Testis (tissue), 2 donors: ENCODE data around the gene PNCK.

Source experiments
- POLR2A ChIP-seq: fragments of 450-650 bp; IDR thresholded peaks from one replicate; pipeline ENCODE4 v1.6.1; 2017; ENCODE audit warnings: antibody characterized with exemption, mild to moderate bottlenecking, moderate library complexity
- TF ChIP-seq, protein P1 (sequence below), 3 experiments: fragments of 450-650 bp in 2 of 3; fragments of 200-600 bp in 1 of 3; sonication (generic) in 1 of 3; IDR thresholded peaks; one replicate each; pipeline ENCODE4 v1.5.1; 2016 to 2019; ENCODE audit warnings: antibody characterized with exemption in 3 of 3, mild to moderate bottlenecking in 2 of 3, moderate library complexity in 1 of 3

GRCh38 chrX:153693216-153694086, 19.8 kb upstream of the PNCK start:
- TF ChIP-seq, protein P1, sequence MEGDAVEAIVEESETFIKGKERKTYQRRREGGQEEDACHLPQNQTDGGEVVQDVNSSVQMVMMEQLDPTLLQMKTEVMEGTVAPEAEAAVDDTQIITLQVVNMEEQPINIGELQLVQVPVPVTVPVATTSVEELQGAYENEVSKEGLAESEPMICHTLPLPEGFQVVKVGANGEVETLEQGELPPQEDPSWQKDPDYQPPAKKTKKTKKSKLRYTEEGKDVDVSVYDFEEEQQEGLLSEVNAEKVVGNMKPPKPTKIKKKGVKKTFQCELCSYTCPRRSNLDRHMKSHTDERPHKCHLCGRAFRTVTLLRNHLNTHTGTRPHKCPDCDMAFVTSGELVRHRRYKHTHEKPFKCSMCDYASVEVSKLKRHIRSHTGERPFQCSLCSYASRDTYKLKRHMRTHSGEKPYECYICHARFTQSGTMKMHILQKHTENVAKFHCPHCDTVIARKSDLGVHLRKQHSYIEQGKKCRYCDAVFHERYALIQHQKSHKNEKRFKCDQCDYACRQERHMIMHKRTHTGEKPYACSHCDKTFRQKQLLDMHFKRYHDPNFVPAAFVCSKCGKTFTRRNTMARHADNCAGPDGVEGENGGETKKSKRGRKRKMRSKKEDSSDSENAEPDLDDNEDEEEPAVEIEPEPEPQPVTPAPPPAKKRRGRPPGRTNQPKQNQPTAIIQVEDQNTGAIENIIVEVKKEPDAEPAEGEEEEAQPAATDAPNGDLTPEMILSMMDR (IDR thresholded peaks at IDR 0.05): no peak
- TF ChIP-seq POLR2A: no peak
